Immature natural killer cell (primary cell): ENCODE measurements around the gene ZFP36L2. TPM values are rescaled to one million over a fixed set of nuclear protein-coding genes. Genes with fewer than 3 reads are reported as not detected.

Experiments
- DNase-seq, 3 donors: peaks; one replicate each; pipeline ENCODE4 v3.0.0; 2022; ENCODE audit warnings: mixed read lengths in 1 of 3
- H3K27ac Mint-ChIP-seq, 6 donors: one replicate each; pipeline ENCODE4 v1.8.0; 2020; ENCODE audit warnings: mixed read lengths in 6 of 6, mild to moderate bottlenecking in 5 of 6, inconsistent platforms in 4 of 6, moderate library complexity in 3 of 6
- H3K27me3 Mint-ChIP-seq, 3 donors: one replicate each; pipeline ENCODE4 v1.8.0; 2020 to 2021; ENCODE audit warnings: low read depth in 3 of 3, mild to moderate bottlenecking in 3 of 3, mixed read lengths in 3 of 3, moderate library complexity in 3 of 3, inconsistent platforms in 1 of 3
- H3K36me3 Mint-ChIP-seq, 3 donors: one replicate each; pipeline ENCODE4 v1.8.0; 2020; ENCODE audit warnings: mixed read lengths in 3 of 3, inconsistent platforms in 2 of 3, mild to moderate bottlenecking in 2 of 3
- H3K4me1 Mint-ChIP-seq, 2 donors: one replicate each; pipeline ENCODE4 v1.8.0; 2020; ENCODE audit warnings: inconsistent platforms in 2 of 2, mild to moderate bottlenecking in 2 of 2, mixed read lengths in 2 of 2, moderate library complexity in 1 of 2
- H3K4me3 Mint-ChIP-seq, 5 donors: one replicate each; pipeline ENCODE4 v1.8.0; 2020; ENCODE audit warnings: mild to moderate bottlenecking in 5 of 5, mixed read lengths in 5 of 5, inconsistent platforms in 3 of 5, moderate library complexity in 3 of 5
- H3K9me3 Mint-ChIP-seq, 6 donors: one replicate each; pipeline ENCODE4 v1.8.0; 2020; ENCODE audit warnings: mild to moderate bottlenecking in 6 of 6, mixed read lengths in 6 of 6, inconsistent platforms in 4 of 6, moderate library complexity in 3 of 6
- polyA plus RNA-seq, 3 donors: library from polyadenylated mRNA; unstranded; fragments of 300-500 nt; fragmentation: Illumina TruSeq; gene quantifications; one replicate each; pipeline ENCODE4 v1.2.3, GENCODE V29; 2021

ZFP36L2 gene, protein sequence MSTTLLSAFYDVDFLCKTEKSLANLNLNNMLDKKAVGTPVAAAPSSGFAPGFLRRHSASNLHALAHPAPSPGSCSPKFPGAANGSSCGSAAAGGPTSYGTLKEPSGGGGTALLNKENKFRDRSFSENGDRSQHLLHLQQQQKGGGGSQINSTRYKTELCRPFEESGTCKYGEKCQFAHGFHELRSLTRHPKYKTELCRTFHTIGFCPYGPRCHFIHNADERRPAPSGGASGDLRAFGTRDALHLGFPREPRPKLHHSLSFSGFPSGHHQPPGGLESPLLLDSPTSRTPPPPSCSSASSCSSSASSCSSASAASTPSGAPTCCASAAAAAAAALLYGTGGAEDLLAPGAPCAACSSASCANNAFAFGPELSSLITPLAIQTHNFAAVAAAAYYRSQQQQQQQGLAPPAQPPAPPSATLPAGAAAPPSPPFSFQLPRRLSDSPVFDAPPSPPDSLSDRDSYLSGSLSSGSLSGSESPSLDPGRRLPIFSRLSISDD
- 100 to 1,000 TPM; 166 to 431 (median 274) TPM for polyA plus RNA-seq

DNA sequence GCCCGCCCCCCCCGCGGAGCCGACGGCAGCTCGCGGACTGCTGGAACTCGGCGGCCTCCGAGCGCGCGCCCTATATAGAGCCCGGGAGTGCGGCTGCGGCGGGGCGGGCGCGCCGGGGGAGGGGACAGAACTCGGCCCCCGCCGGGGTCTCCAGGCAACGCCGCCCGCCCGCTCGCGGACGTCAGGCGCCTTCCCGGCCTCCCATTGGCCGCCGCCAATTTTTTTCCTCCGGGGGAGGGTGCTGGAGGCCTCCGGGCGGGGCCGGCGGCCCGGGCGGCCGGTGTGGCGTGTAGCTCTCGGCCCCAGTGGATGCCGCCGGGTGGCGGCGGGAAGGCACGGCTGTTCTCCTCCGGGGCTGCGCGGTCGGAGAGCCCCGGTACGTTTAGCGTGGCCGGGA lies at the start of gene ZFP36L2:
TSS of gene ZFP36L2 (minus strand) at position 49 of the 397 bp plus-strand sequence. CDS start 291 bp downstream, outside the sequence.
- Mint-ChIP-seq H3K4me3 (peak within 1 kb of the TSS; percentile 90 to 99 (median 97)), H3K9me3 (peaks cover 0 to 4% (median 0%) of the 10 kb centered on the region in 6 donors), H3K27ac (peak within 1 kb of the TSS; percentile 96 to 98 (median 96)), H3K27me3 (peaks cover 51 to 78% (median 75%) of the 10 kb centered on the region in 3 donors), H3K36me3 (peaks cover 35 to 50% (median 39%) of the 10 kb centered on the region in 3 donors), H3K4me1 (peaks cover 36 to 39% of the 10 kb centered on the region in 2 donors)
- peak; percentile 98 to 99 (median 99) for DNase-seq

DNA sequence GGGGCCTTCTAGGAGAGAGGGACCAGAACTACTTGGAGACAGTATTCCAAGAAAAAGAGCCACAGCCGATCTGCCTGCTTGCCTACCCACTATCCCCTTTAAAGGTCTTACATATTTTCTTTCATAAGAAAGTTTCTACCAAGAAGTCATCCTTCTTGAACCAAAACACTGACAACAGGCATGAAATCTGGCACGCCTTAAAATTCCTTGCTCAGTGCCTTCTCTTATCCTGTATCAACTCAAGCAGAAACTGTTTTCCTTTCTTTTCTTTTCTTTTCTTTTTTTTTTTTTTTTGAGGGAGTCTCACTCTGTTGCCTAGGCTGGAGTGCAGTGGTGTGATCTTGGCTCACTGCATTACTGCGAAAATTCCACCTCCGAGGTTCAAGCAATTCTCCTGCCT lies 48.3 kb upstream of the ZFP36L2 start:
- Mint-ChIP-seq H3K4me3 (no peak overlapping the region), H3K4me1 (no peaks in the 10 kb centered on the region), H3K9me3 (no peaks in the 10 kb centered on the region), H3K27ac (no peak overlapping the region), H3K36me3 (peaks cover 15 to 46% (median 21%) of the 10 kb centered on the region in 3 donors), H3K27me3 (peaks cover 2 to 4% (median 2%) of the 10 kb centered on the region in 3 donors)
- no peak for DNase-seq

DNA sequence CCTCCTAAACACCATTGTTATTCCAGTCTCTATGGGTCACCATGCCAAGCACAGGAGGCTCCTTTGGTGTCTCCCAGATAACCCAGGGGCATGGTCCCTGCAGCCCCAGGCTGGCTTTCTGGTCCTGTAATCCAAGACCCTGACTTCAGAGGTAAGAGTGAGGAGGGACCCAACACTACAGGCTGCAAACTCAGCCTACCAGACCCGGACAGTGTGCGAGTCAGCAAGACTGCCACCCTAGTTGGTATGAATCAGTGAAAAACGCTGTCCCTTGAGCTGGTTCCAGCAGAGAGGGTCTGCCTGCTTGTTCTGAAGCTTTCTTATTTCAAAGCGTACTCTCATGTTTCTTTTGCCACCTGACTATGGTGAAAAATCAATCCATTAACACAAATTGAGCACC lies 47.6 kb upstream of the ZFP36L2 start:
- Mint-ChIP-seq H3K4me1 (no peaks in the 10 kb centered on the region), H3K36me3 (peaks cover 9 to 41% (median 18%) of the 10 kb centered on the region in 3 donors), H3K27ac (no peak overlapping the region), H3K9me3 (no peaks in the 10 kb centered on the region), H3K4me3 (no peak overlapping the region), H3K27me3 (peaks cover 2 to 4% (median 2%) of the 10 kb centered on the region in 3 donors)
- DNase-seq: no peak

DNA sequence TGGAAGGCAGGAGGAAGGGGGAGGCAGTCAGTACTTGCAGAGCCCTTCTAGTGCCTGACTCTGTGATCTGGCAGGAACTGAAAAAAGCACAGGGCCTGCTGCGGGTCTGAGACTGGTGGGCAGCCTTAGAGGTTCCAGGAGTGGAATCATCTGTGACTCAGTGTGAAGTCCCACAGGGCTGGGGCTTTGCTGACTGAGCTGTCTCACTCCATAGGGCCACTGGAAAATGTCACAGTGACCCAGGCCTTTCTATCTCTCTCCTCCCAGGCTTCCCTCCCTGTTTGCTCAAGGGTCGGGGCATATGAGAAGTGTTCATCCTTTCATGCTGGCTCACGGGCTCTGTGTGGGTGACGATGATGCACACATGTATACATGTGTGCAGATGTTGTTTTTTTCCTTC lies 47.1 kb upstream of the ZFP36L2 start:
- Mint-ChIP-seq H3K27ac (no peak overlapping the region), H3K27me3 (peaks cover 2 to 4% (median 2%) of the 10 kb centered on the region in 3 donors), H3K9me3 (no peaks in the 10 kb centered on the region), H3K36me3 (peaks cover 13 to 39% (median 16%) of the 10 kb centered on the region in 3 donors), H3K4me1 (no peaks in the 10 kb centered on the region), H3K4me3 (no peak overlapping the region)
- DNase-seq: no peak

DNA sequence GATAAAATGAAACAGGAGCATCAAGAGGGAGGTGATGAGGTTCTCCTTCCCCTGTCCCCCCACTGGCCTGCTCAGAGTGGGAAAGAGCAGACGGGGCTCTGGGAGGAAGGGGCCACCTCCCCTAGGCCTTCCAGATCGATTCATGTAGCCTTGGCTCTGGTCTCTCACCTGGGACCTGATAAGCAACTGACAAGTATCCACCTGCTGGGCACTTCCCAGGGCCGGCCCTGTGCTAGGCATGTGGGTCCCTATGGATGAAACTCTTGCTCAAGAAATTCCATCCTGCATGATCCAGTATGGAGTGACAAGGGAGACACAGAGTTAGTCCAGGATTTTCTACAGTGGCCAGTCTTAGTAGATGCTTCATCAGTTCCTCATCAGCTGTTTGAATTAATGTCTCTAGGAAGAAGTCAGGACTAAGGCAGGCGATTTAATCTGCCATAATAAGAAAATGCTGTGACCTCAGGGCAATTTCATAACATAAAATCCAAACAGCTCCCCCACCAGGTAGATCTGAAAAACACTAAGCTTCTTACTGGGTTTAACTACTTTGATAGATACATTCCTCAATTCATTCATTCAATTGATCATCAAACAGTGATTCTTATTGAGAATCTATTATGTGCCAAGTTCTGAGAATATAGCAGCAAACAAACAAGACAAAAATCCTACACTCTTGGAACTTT lies 44.7 kb upstream of the ZFP36L2 start:
- H3K27ac Mint-ChIP-seq: no peak overlapping the region
- peaks cover 13 to 31% (median 16%) of the 10 kb centered on the region in 3 donors for H3K36me3 Mint-ChIP-seq
- no peak for DNase-seq
- no peaks in the 10 kb centered on the region for H3K4me1 Mint-ChIP-seq
- no peaks in the 10 kb centered on the region for H3K9me3 Mint-ChIP-seq
- H3K4me3 Mint-ChIP-seq: no peak overlapping the region
- H3K27me3 Mint-ChIP-seq: peaks cover 0 to 2% (median 0%) of the 10 kb centered on the region in 3 donors

DNA sequence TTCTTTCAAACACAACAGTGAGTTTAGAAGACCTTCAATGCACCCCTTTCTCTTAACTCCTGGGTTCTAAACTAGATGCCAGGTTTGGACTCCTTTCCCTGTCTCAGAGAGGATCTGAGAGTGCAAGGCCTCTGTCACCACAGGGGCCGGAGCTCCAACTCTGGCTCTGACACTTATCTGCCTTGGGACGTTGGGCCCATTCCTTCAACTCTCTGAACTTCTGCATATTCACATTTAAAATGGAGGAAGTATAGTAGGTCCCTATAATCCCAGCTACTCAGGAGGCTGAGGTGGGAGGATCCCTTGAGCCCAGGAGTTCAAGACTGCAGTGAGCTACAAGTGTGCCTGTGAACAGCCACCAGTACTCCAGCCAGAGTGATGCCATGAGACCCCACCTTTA lies 44.1 kb upstream of the ZFP36L2 start:
- Mint-ChIP-seq H3K36me3 (peaks cover 13 to 28% (median 16%) of the 10 kb centered on the region in 3 donors), H3K9me3 (no peaks in the 10 kb centered on the region), H3K27ac (no peak overlapping the region)

DNA sequence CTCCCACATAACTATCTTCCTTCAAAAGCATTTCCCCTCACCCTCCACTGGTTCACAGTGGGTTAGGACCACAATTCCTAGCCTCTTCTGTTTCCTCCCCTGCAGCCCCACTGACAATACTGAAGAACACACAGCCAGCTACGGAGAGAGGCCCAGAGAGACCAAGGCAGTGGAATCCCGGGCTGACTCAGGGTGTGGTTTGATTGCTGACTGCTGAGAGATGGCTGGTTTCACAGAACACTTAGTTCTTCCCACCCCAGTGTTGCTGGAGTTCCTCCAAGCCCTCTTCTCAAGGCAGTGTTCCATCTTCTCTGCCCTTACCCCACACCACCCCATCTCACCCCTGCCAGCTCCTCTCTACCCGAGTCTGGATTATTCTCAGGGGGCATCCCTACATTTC lies 43.3 kb upstream of the ZFP36L2 start:
- H3K4me3 Mint-ChIP-seq: no peak overlapping the region

More for the DNA sequence above, 44.1 kb upstream of the ZFP36L2 start:
- no peak overlapping the region for H3K4me3 Mint-ChIP-seq
- no peaks in the 10 kb centered on the region for H3K4me1 Mint-ChIP-seq
- peaks cover 0 to 2% (median 0%) of the 10 kb centered on the region in 3 donors for H3K27me3 Mint-ChIP-seq
- DNase-seq: no peak

DNA sequence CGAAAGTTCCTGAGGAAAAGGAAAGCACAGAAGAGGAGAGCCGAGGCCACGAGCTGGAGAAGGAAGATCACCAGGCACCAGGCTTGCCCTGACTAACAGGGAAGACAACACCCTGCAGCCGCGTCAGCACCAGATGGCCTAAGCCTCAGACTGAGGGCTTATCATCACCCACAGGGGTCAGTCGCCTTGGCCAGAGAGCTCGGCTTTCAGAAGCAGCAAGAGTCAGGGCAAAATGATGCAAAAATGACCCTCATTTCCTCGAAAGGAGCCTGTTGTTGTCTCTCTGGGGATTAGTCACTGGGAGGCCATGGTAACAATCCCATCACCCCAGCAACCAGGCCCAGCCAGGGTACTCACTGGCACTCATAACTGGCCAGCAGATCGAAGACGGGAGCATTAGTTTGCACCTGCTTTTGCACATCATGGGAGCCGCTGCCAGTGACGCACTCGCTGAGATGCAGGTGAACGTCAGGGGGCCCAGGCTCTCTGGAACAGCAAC lies 42.7 kb upstream of the ZFP36L2 start:
- no peaks in the 10 kb centered on the region for H3K9me3 Mint-ChIP-seq
- DNase-seq: no peak
- H3K4me1 Mint-ChIP-seq: no peaks in the 10 kb centered on the region
- H3K4me3 Mint-ChIP-seq: no peak overlapping the region
- peaks cover 0 to 2% (median 0%) of the 10 kb centered on the region in 3 donors for H3K27me3 Mint-ChIP-seq
- no peak overlapping the region for H3K27ac Mint-ChIP-seq
- H3K36me3 Mint-ChIP-seq: peaks cover 13 to 28% (median 16%) of the 10 kb centered on the region in 3 donors

More for the DNA sequence above, 43.3 kb upstream of the ZFP36L2 start:
- no peak for DNase-seq
- H3K27ac Mint-ChIP-seq: no peak overlapping the region
- H3K36me3 Mint-ChIP-seq: peaks cover 13 to 28% (median 16%) of the 10 kb centered on the region in 3 donors
- peaks cover 0 to 2% (median 0%) of the 10 kb centered on the region in 3 donors for H3K27me3 Mint-ChIP-seq
- H3K4me1 Mint-ChIP-seq: no peaks in the 10 kb centered on the region
- H3K9me3 Mint-ChIP-seq: no peaks in the 10 kb centered on the region

DNA sequence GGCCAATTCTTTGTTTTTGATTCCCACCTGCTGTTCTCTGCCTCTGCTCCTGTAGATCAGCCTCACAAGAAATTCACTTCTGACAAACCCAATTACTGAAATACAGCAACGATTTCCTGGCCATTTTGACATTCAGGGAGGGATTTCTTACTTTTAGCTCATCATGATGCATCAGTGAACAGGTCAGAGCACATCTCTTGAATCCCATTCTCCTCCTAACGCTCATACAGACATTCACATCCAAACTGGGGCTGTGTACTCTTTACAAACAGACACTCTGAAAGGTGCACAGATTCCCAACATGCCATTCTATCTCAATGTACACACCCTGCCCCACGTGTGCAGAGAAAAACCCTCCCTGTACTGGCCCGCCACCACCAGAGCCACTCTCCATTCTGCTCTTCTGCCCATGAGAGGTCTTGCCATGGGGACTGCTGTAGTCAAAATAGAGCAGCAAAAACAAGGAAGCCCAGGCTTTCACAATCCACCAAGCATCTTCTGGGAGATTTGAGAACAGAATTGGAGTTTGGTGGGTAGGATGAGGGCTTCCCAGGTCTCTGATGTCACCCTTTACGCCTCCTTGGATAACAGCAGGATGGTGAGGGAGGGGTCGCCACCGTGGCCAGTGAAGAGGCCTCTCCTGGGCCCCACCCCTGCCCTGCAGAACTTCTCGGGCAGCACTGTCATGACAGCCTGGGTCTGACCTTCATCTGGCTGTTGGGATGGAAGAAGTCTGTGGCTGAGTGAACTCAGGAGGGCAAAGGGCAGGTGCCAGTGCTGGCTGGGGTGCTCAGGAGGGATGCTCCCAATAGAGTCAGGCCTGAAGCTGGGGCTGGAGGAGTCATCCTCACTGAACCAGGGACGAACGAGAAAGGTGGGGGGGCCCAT lies 41.9 kb upstream of the ZFP36L2 start:
- H3K36me3 Mint-ChIP-seq: peaks cover 9 to 27% (median 17%) of the 10 kb centered on the region in 3 donors
- peaks cover 0 to 2% (median 0%) of the 10 kb centered on the region in 3 donors for H3K27me3 Mint-ChIP-seq
- no peaks in the 10 kb centered on the region for H3K9me3 Mint-ChIP-seq
- no peaks in the 10 kb centered on the region for H3K4me1 Mint-ChIP-seq
- H3K4me3 Mint-ChIP-seq: no peak overlapping the region
- DNase-seq: no peak
- no peak overlapping the region for H3K27ac Mint-ChIP-seq

DNA sequence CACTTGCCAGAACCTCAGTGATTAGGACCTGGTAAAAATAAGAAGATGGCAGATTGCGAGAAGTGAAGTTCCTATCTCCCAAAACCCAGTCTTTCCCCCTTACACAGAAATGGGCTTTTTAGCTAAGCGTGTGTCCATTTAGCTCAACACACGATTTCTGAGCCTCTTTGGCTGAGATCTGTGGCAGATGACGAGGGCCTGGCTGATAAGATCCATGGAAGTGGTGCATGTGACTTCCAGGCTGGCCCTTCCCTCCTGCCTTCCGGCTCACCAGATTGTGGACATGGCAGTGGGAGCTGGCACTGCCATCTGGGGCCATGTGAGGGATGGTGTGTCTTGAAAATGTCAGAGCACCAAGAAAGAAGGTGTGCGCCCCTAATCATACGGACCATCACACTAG lies 41.0 kb upstream of the ZFP36L2 start:
- peaks cover 6 to 29% (median 22%) of the 10 kb centered on the region in 3 donors for H3K36me3 Mint-ChIP-seq
- H3K4me1 Mint-ChIP-seq: no peaks in the 10 kb centered on the region
- no peak overlapping the region for H3K4me3 Mint-ChIP-seq
- peaks cover 0 to 2% (median 2%) of the 10 kb centered on the region in 3 donors for H3K27me3 Mint-ChIP-seq
- DNase-seq: no peak
- no peaks in the 10 kb centered on the region for H3K9me3 Mint-ChIP-seq
- peak overlapping the region in 1 of 6 donors; percentile 51 for H3K27ac Mint-ChIP-seq

DNA sequence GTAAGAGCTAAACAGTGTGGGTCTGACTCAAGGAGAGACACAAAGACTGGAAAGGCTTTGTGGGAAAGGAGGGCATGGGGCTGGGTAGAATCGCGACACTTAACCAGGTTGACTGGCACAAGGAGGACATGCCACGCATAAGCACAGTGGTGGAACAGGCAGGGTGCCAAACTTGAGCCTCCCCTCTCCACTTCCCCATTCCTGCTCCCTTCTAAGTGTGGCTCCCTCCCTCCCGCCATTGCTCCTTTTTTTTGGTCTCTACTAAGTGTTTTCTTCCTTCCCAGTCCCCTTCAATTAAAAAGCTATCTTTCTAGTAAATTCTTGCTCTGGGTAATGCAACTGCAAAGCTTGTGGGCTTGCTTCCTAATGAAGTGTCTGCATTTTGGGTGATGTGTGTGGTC lies 40.3 kb upstream of the ZFP36L2 start:
- no peak for DNase-seq
- H3K27me3 Mint-ChIP-seq: peaks cover 0 to 2% (median 2%) of the 10 kb centered on the region in 3 donors
- H3K4me3 Mint-ChIP-seq: no peak overlapping the region
- peaks cover under 1 to 24% (median 18%) of the 10 kb centered on the region in 3 donors for H3K36me3 Mint-ChIP-seq
- H3K9me3 Mint-ChIP-seq: no peaks in the 10 kb centered on the region
- H3K27ac Mint-ChIP-seq: no peak overlapping the region
- no peaks in the 10 kb centered on the region for H3K4me1 Mint-ChIP-seq

DNA sequence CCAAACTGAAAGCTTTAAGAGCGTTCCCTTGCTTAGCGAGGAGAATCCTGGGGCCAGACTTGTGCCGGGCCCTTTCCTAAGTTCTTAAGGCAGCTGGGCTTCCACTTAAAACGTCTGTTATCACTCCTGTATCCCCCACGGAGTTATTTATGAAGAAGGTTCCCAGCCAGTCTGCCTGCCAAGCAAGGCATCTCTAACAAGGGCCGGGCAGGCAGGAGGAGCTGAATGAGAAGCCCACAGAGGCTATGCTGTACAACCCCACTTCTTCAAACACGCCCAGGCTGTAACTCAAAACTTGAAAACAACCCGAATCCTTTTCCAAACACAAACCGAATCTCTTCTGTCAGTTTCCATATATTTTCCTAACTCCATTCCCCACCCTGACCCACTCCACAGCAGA lies 39.0 kb upstream of the ZFP36L2 start:
- H3K4me3 Mint-ChIP-seq: no peak overlapping the region
- H3K27me3 Mint-ChIP-seq: peaks cover 0 to 2% (median 2%) of the 10 kb centered on the region in 3 donors
- no peak for DNase-seq
- no peaks in the 10 kb centered on the region for H3K4me1 Mint-ChIP-seq
- H3K36me3 Mint-ChIP-seq: peaks cover 0 to 19% (median 14%) of the 10 kb centered on the region in 3 donors
- no peaks in the 10 kb centered on the region for H3K9me3 Mint-ChIP-seq
- H3K27ac Mint-ChIP-seq: peak overlapping the region in 1 of 6 donors; percentile 45

DNA sequence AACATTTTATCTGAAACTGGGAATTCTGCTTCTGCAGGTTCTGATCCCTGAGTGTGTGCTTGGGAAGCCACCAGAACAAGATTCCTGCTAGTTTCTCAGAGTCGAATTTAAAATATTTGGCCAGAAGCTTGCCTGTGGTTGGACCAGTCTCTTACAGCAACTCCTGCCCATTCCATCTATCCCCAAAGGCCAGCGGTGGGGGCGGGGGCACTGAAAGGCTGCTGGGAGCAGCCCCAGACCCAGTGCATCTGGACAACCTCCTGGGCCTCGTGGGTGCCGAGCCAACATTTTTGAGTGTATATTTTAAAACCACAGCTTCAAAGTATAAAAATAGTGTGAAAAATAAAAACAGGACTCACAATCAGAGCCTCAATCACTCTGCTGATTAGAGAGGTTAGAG lies 38.6 kb upstream of the ZFP36L2 start:
- no peaks in the 10 kb centered on the region for H3K9me3 Mint-ChIP-seq
- no peak overlapping the region for H3K4me3 Mint-ChIP-seq
- H3K27me3 Mint-ChIP-seq: peaks cover 0 to 2% (median 2%) of the 10 kb centered on the region in 3 donors
- peaks cover 0 to 14% (median 14%) of the 10 kb centered on the region in 3 donors for H3K36me3 Mint-ChIP-seq
- DNase-seq: no peak
- H3K27ac Mint-ChIP-seq: no peak overlapping the region
- H3K4me1 Mint-ChIP-seq: no peaks in the 10 kb centered on the region
